ENCODE measurements around the gene ZIC1. TPM values are rescaled to one million over a fixed set of nuclear protein-coding genes. Genes with fewer than 3 reads are reported as not detected.

The ZIC1 gene
- total RNA-seq, 1 donor = 0.18 TPM

GRCh38 chr3:147379651-147380050, 29.5 kb upstream of the ZIC1 start:
- DNase-seq (ENCODE audit: low read depth) = no peak
- TF ChIP-seq, protein P1, sequence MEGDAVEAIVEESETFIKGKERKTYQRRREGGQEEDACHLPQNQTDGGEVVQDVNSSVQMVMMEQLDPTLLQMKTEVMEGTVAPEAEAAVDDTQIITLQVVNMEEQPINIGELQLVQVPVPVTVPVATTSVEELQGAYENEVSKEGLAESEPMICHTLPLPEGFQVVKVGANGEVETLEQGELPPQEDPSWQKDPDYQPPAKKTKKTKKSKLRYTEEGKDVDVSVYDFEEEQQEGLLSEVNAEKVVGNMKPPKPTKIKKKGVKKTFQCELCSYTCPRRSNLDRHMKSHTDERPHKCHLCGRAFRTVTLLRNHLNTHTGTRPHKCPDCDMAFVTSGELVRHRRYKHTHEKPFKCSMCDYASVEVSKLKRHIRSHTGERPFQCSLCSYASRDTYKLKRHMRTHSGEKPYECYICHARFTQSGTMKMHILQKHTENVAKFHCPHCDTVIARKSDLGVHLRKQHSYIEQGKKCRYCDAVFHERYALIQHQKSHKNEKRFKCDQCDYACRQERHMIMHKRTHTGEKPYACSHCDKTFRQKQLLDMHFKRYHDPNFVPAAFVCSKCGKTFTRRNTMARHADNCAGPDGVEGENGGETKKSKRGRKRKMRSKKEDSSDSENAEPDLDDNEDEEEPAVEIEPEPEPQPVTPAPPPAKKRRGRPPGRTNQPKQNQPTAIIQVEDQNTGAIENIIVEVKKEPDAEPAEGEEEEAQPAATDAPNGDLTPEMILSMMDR (IDR thresholded peaks at IDR 0.05; ENCODE audit: insufficient read depth, low read length) = no peak
- no peak overlapping the region for H3K4me3 ChIP-seq (ENCODE audit: low read depth, low read length)

- no peak for DNase-seq (ENCODE audit: low read depth)
- TF ChIP-seq, protein P1 (IDR thresholded peaks at IDR 0.05; ENCODE audit: insufficient read depth, low read length) = no peak
- H3K4me3 ChIP-seq (ENCODE audit: low read depth, low read length) = no peak overlapping the region
Observed at GRCh38 chr3:147380387-147380951, 28.7 kb upstream of the ZIC1 start.

GRCh38 chr3:147380977-147381376, 28.2 kb upstream of the ZIC1 start:
- no peak overlapping the region for H3K4me3 ChIP-seq (ENCODE audit: low read depth, low read length)
- TF ChIP-seq, protein P1 (IDR thresholded peaks at IDR 0.05; ENCODE audit: insufficient read depth, low read length) = no peak
- DNase-seq (ENCODE audit: low read depth) = no peak

- DNase-seq (ENCODE audit: low read depth) = no peak
- TF ChIP-seq, protein P1 (IDR thresholded peaks at IDR 0.05; ENCODE audit: insufficient read depth, low read length) = no peak
Observed at GRCh38 chr3:147381596-147381995, 27.6 kb upstream of the ZIC1 start.

GRCh38 chr3:147383617-147384016, 25.5 kb upstream of the ZIC1 start:
- no peak overlapping the region for H3K4me3 ChIP-seq (ENCODE audit: low read depth, low read length)
- no peak for DNase-seq (ENCODE audit: low read depth)
- TF ChIP-seq, protein P1 (IDR thresholded peaks at IDR 0.05; ENCODE audit: insufficient read depth, low read length) = peak; percentile 44

More at GRCh38 chr3:147381596-147381995, 27.6 kb upstream of the ZIC1 start:
- no peak overlapping the region for H3K4me3 ChIP-seq (ENCODE audit: low read depth, low read length)

GRCh38 chr3:147384210-147385058, 24.7 kb upstream of the ZIC1 start:
- TF ChIP-seq, protein P1 (IDR thresholded peaks at IDR 0.05; ENCODE audit: insufficient read depth, low read length) = peak; percentile 4
- H3K4me3 ChIP-seq (ENCODE audit: low read depth, low read length) = no peak overlapping the region
- no peak for DNase-seq (ENCODE audit: low read depth)
